Caco-2 (cell line): ENCODE data around the gene ANAPC2. TPM values are rescaled to one million over a fixed set of nuclear protein-coding genes. Genes with fewer than 3 reads are reported as not detected.

Experiments used
- BruUV-seq: library from RNA; stranded (reverse); fragments of 400-500 nt; replicated peaks from 2 replicates; lab custom pipeline; 2021; lab: Mats Ljungman, UMichigan
- CTCF ChIA-PET: fragments of 300-600 bp; sonication (Branson Sonifier 250); formaldehyde crosslinking; loops from one replicate; lab custom pipeline; 2022; ENCODE audit warnings: antibody characterized with exemption; lab: Charles Lee
- POLR2A ChIA-PET: fragments of 300-600 bp; sonication (Branson Sonifier 250); formaldehyde crosslinking; loops from one replicate; lab custom pipeline; 2022; ENCODE audit warnings: antibody characterized with exemption; lab: Charles Lee
- DNase-seq, 2 experiments: peaks; one replicate each; pipeline versions ENCODE4 v3.0.0 to v3.0.0-alpha.2; 2020 to 2022
- H3K27me3 ChIP-seq: replicated peaks from 2 replicates; pipeline ENCODE4 v1.6.0; 2011; ENCODE audit warnings: low read length; ENCODE audit not compliant: control insufficient read depth, insufficient read depth
- H3K36me3 ChIP-seq: 2 replicates; pipeline ENCODE4 v1.5.1; 2011; ENCODE audit warnings: low read length; ENCODE audit not compliant: control insufficient read depth, insufficient read depth
- H3K4me1 ChIP-seq: fragments of 250-450 bp; sonication (Bioruptor Pico); 2 replicates; pipeline ENCODE4 v1.5.1; 2020; ENCODE audit warnings: mild to moderate bottlenecking
- H3K4me3 ChIP-seq: 2 replicates; pipeline ENCODE4 v1.5.1; 2011; ENCODE audit warnings: low read depth, mild to moderate bottlenecking, control low read depth, low read length
- H3K9me3 ChIP-seq: fragments of 250-450 bp; sonication (Bioruptor Pico); 2 replicates; pipeline ENCODE4 v1.5.1; 2020; ENCODE audit warnings: mild to moderate bottlenecking, moderate library complexity
- H3K27ac Mint-ChIP-seq: one replicate; pipeline ENCODE4 v1.8.0; 2022; ENCODE audit warnings: mixed read lengths; ENCODE audit not compliant: unreplicated experiment
- H3K27me3 Mint-ChIP-seq: one replicate; pipeline ENCODE4 v1.8.0; 2022; ENCODE audit warnings: mixed read lengths; ENCODE audit not compliant: insufficient read depth, unreplicated experiment
- H3K36me3 Mint-ChIP-seq: one replicate; pipeline ENCODE4 v1.8.0; 2022; ENCODE audit warnings: mild to moderate bottlenecking, mixed read lengths; ENCODE audit not compliant: insufficient read depth, unreplicated experiment
- H3K4me1 Mint-ChIP-seq: one replicate; pipeline ENCODE4 v1.8.0; 2022; ENCODE audit warnings: low read depth, mixed read lengths; ENCODE audit not compliant: unreplicated experiment
- H3K4me3 Mint-ChIP-seq: one replicate; pipeline ENCODE4 v1.8.0; 2022; ENCODE audit warnings: mild to moderate bottlenecking, moderate library complexity, mixed read lengths; ENCODE audit not compliant: unreplicated experiment
- H3K9me3 Mint-ChIP-seq: one replicate; pipeline ENCODE4 v1.8.0; 2022; ENCODE audit warnings: mixed read lengths; ENCODE audit not compliant: unreplicated experiment
- intact Hi-C: fragments of 100-400 bp; cut with micrococcal nuclease; formaldehyde crosslinking; loops from one replicate; pipeline ENCODE4 v1.10.0; 2022; ENCODE audit not compliant: unreplicated experiment
- total RNA-seq: library from RNA; stranded (reverse); gene quantifications from 2 replicates; pipeline ENCODE4 v1.2.3, GENCODE V29; 2022
- TF ChIP-seq, protein P1 (sequence below), 2 experiments: fragments of 200-600 bp in 1 of 2; IDR thresholded peaks; 1 replicate in 1 of 2; 2 replicates in 1 of 2; pipeline versions ENCODE4 v1.5.1 to v1.8.0; 2011 to 2022; ENCODE audit warnings: antibody characterized with exemption in 1 of 2, control low read depth in 1 of 2, inconsistent platforms in 1 of 2, low read depth in 1 of 2, low read length in 1 of 2, mild to moderate bottlenecking in 1 of 2, moderate library complexity in 1 of 2; ENCODE audit not compliant: insufficient read depth in 1 of 2, severe bottlenecking in 1 of 2, unreplicated experiment in 1 of 2

ANAPC2 gene
- total RNA-seq, 1 experiment from 2014 or later: 67.5 TPM

DNA sequence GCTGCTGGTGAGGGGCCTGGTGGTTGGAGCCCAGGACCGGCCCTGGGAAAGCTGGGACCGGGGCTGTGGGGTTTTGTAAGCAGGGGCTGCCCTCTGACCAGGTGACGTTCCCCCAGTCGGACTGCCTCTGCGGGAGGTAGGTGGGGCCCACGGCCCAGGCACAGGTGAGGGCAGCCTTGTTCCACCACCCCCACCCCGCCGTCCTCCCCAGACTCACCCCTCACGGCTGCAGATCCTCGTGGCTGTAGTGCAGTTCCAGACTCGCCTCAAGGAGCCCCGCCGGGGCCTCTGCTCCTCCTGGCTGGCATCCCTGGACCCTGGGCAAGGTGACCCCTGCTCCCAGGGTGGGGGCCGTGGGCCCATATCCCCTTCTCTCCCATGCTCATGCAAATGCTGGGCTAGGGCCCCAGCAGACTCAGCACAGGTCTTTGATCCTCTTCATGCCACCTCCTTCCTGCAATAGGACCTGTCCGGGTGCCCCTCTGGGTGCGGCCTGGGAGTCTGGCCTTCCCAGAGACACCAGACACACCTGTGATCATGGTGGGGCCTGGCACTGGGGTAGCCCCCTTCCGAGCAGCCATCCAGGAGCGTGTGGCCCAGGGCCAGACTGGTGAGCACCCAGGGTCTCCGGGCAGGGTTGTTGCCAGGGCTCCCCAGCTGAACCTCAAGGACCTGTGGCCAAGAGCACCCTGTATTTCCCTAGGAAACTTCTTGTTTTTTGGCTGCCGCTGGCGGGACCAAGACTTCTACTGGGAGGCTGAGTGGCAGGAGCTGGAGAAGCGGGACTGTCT, 27.0 kb upstream of the ANAPC2 start:
- no peaks in the 10 kb centered on the region for H3K9me3 ChIP-seq
- DNase-seq: no peak
- Mint-ChIP-seq H3K4me3 (no peak overlapping the region), H3K4me1 (peaks cover 6% of the 10 kb centered on the region), H3K36me3 (peaks cover 27% of the 10 kb centered on the region), H3K9me3 (no peaks in the 10 kb centered on the region), H3K27me3 (no peaks in the 10 kb centered on the region), H3K27ac (no peak overlapping the region)
- intact Hi-C loops: no loop called here
- BruUV-seq: no TSS peak
- H3K4me1 ChIP-seq: peaks cover 25% of the 10 kb centered on the region
- ChIA-PET POLR2A (no interaction called here), CTCF (no interaction called here)
- no peaks in the 10 kb centered on the region for H3K36me3 ChIP-seq
- no peak overlapping the region for H3K4me3 ChIP-seq
- TF ChIP-seq, protein P1, sequence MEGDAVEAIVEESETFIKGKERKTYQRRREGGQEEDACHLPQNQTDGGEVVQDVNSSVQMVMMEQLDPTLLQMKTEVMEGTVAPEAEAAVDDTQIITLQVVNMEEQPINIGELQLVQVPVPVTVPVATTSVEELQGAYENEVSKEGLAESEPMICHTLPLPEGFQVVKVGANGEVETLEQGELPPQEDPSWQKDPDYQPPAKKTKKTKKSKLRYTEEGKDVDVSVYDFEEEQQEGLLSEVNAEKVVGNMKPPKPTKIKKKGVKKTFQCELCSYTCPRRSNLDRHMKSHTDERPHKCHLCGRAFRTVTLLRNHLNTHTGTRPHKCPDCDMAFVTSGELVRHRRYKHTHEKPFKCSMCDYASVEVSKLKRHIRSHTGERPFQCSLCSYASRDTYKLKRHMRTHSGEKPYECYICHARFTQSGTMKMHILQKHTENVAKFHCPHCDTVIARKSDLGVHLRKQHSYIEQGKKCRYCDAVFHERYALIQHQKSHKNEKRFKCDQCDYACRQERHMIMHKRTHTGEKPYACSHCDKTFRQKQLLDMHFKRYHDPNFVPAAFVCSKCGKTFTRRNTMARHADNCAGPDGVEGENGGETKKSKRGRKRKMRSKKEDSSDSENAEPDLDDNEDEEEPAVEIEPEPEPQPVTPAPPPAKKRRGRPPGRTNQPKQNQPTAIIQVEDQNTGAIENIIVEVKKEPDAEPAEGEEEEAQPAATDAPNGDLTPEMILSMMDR (IDR thresholded peaks at IDR 0.05; ENCODE audit: insufficient read depth in 1 of 2, low read depth in 1 of 2, low read length in 1 of 2, severe bottlenecking in 1 of 2, unreplicated experiment in 1 of 2): no peak
- no peaks in the 10 kb centered on the region for H3K27me3 ChIP-seq

DNA sequence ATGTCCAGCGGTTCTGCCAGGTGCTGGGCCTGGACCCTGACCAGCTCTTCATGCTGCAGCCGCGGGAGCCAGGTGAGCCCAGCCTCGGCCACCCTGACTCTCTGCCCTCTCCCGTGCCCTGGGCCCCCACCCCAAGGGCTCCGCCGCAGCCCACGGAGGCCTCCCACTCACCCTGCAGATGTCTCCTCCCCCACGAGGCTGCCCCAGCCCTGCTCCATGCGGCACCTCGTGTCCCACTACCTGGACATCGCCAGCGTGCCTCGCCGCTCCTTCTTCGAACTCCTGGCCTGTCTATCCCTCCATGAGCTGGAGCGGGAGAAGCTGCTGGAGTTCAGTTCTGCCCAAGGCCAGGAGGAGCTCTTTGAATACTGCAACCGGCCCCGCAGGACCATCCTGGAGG, 26.3 kb upstream of the ANAPC2 start:
- H3K36me3 Mint-ChIP-seq: peaks cover 27% of the 10 kb centered on the region
- no TSS peak for BruUV-seq
- TF ChIP-seq, protein P1 (IDR thresholded peaks at IDR 0.05; ENCODE audit: insufficient read depth in 1 of 2, low read depth in 1 of 2, low read length in 1 of 2, severe bottlenecking in 1 of 2, unreplicated experiment in 1 of 2): no peak
- POLR2A ChIA-PET: no interaction called here
- no peak overlapping the region for H3K27ac Mint-ChIP-seq
- H3K9me3 Mint-ChIP-seq: no peaks in the 10 kb centered on the region
- Histone ChIP-seq H3K27me3 (no peaks in the 10 kb centered on the region), H3K9me3 (no peaks in the 10 kb centered on the region), H3K4me3 (no peak overlapping the region), H3K4me1 (peaks cover 25% of the 10 kb centered on the region), H3K36me3 (no peaks in the 10 kb centered on the region)
- intact Hi-C loops: no loop called here
- H3K4me1 Mint-ChIP-seq: peaks cover 6% of the 10 kb centered on the region
- H3K27me3 Mint-ChIP-seq: no peaks in the 10 kb centered on the region
- H3K4me3 Mint-ChIP-seq: no peak overlapping the region
- no peak for DNase-seq
- CTCF ChIA-PET: interaction anchor here (1.4 kb wide), 1 partner anchor 13 kb away, joined by 8 read pairs; the partner anchor contains the start of gene RNF224

DNA sequence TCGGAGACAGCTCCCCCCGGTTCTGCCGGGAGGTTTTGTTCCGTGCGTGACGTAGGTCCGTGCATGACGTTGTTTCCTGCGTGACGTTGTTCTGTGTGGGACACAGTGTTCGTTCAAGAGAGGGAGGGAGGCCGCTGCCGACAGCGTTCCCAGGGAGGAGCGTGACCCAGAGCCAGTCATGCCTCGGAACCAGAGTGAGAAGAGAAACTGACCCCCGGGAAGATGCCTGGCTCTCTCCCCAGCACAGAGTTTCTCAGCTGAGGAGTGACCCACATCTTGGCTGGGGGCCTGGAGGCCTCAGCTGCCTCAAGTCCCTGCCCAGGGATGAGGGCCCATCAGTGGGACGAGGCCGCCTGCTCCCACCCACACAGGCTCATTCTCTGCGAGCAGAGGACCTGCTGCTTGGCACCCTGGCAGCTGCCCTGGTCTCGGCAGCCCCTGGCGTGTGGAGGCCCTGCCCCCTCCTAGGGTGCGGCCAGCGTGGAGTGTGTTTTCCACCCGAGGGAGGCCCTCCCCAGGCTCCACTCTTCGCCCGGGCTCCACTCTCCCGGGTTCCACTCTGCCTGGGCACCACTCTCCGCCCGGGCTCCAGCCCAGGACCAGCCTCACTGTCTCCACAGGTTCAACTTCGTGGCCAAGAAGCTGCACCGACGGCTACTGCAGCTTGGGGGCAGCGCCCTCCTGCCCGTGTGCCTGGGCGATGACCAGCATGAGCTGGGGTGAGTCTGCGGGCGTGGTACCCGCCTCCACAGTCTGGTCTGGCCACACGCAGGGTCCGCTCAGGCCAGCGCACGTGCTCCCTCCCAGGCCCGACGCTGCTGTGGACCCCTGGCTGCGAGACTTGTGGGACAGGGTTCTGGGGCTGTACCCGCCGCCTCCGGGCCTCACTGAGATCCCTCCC, 25.1 kb upstream of the ANAPC2 start:
- POLR2A ChIA-PET: no interaction called here
- intact Hi-C loops: no loop called here
- DNase-seq: no peak
- H3K36me3 ChIP-seq: no peaks in the 10 kb centered on the region; the same call in 1 of the 2 replicates
- CTCF ChIA-PET: interaction anchor here (1.1 to 1.4 kb wide), 2 partner anchors 14 to 24 kb away, joined by 7 to 8 read pairs; partner anchors contain the start of gene RNF224
- no TSS peak for BruUV-seq
- H3K9me3 ChIP-seq: no peaks in the 10 kb centered on the region
- H3K27me3 ChIP-seq: no peaks in the 10 kb centered on the region
- TF ChIP-seq, protein P1 (IDR thresholded peaks at IDR 0.05; ENCODE audit: insufficient read depth in 1 of 2, low read depth in 1 of 2, low read length in 1 of 2, severe bottlenecking in 1 of 2, unreplicated experiment in 1 of 2): peak in 1 of 2 experiments; percentile 14
- Mint-ChIP-seq H3K36me3 (peaks cover 26% of the 10 kb centered on the region), H3K27me3 (no peaks in the 10 kb centered on the region), H3K4me3 (no peak overlapping the region), H3K27ac (no peak overlapping the region), H3K9me3 (no peaks in the 10 kb centered on the region), H3K4me1 (peaks cover 6% of the 10 kb centered on the region)
- H3K4me1 ChIP-seq: peaks cover 18% of the 10 kb centered on the region
- no peak overlapping the region for H3K4me3 ChIP-seq
